ENCODE measurements around the gene GPX3.

GPX3 gene

GRCh38 chr5:151020304-151021110 lies at the start of gene GPX3:
Gene GPX3, plus strand, starts transcription at chr5:151020591. Its CDS starts 64 bp downstream, at chr5:151020655.
- peak; percentile 13 for DNase-seq (ENCODE audit: low read depth, low spot score)

GRCh38 chr5:150978590-150978989 lies 41.8 kb upstream of the GPX3 start:
- DNase-seq (ENCODE audit: low read depth, low spot score): no peak
- Histone ChIP-seq H3K4me3 (ENCODE audit: insufficient read length, low read depth) (no peak overlapping the region), H3K27me3 (ENCODE audit: insufficient read depth, insufficient read length) (no peaks in the 10 kb centered on the region), H3K9ac (ENCODE audit: insufficient read length, low read depth) (no peak overlapping the region), H3K9me3 (ENCODE audit: insufficient read depth, low read length) (peaks cover 34% of the 10 kb centered on the region), H3K36me3 (ENCODE audit: insufficient read depth, insufficient read length, low read length) (no peaks in the 10 kb centered on the region), H3K4me1 (ENCODE audit: insufficient read depth, insufficient read length) (no peaks in the 10 kb centered on the region)
- TF ChIP-seq YY1 (IDR thresholded peaks at IDR 0.05; ENCODE audit: insufficient read depth, insufficient read length) (no peak), ZNF274 (IDR thresholded peaks at IDR 0.05; ENCODE audit: low read depth, low read length) (peak; percentile 56)

More at GRCh38 chr5:151020304-151021110, at the start of gene GPX3:
- peak within 1 kb of the TSS; percentile 63 for H3K4me3 ChIP-seq (ENCODE audit: insufficient read length, low read depth)
- H3K36me3 ChIP-seq (ENCODE audit: insufficient read depth, insufficient read length, low read length): peaks cover 5% of the 10 kb centered on the region
- H3K9me3 ChIP-seq (ENCODE audit: insufficient read depth, low read length): no peaks in the 10 kb centered on the region
- peaks cover 27% of the 10 kb centered on the region for H3K27me3 ChIP-seq (ENCODE audit: insufficient read depth, insufficient read length)
- H3K9ac ChIP-seq (ENCODE audit: insufficient read length, low read depth): peak within 1 kb of the TSS; percentile 66
- H3K4me1 ChIP-seq (ENCODE audit: insufficient read depth, insufficient read length): peaks cover 4% of the 10 kb centered on the region
- TF ChIP-seq SUZ12 (IDR thresholded peaks at IDR 0.05; ENCODE audit: extremely low read depth, insufficient read depth, insufficient read length) (no peak), YY1 (IDR thresholded peaks at IDR 0.05; ENCODE audit: insufficient read depth, insufficient read length) (no peak), ZNF274 (IDR thresholded peaks at IDR 0.05; ENCODE audit: low read depth, low read length) (no peak)

GRCh38 chr5:150987746-150988145 lies 32.6 kb upstream of the GPX3 start:
- no peak for TF ChIP-seq YY1 (IDR thresholded peaks at IDR 0.05; ENCODE audit: insufficient read depth, insufficient read length)
- no peak for TF ChIP-seq SUZ12 (IDR thresholded peaks at IDR 0.05; ENCODE audit: extremely low read depth, insufficient read depth, insufficient read length)
- TF ChIP-seq ZNF274 (IDR thresholded peaks at IDR 0.05; ENCODE audit: low read depth, low read length): no peak
- no peak for DNase-seq (ENCODE audit: low read depth, low spot score)
- no peak overlapping the region for H3K4me3 ChIP-seq (ENCODE audit: insufficient read length, low read depth)
- no peaks in the 10 kb centered on the region for H3K27me3 ChIP-seq (ENCODE audit: insufficient read depth, insufficient read length)
- H3K4me1 ChIP-seq (ENCODE audit: insufficient read depth, insufficient read length): no peaks in the 10 kb centered on the region
- no peak overlapping the region for H3K9ac ChIP-seq (ENCODE audit: insufficient read length, low read depth)
- H3K36me3 ChIP-seq (ENCODE audit: insufficient read depth, insufficient read length, low read length): no peaks in the 10 kb centered on the region
- H3K9me3 ChIP-seq (ENCODE audit: insufficient read depth, low read length): peaks cover 4% of the 10 kb centered on the region

DNA sequence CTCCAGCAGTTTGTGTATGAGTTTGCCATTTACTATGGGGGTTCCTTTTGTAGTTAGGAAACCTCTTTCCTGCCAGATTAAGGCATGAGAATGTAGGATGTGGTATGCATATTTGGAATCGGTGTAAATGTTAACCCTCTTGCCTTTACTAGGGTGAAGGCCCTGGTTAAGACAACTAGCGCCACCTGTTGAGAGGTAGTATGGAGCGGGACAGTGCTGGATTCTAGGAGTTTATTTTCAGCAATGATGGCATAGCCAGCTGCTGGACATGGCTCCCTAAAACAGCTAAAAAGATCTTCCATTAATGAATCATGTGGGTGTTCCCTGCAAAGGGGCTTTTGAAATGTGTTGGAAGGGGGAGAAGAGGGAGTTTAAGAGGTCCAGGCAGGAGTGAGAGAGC lies 30.7 kb upstream of the GPX3 start:
- no peak overlapping the region for H3K4me3 ChIP-seq (ENCODE audit: insufficient read length, low read depth)
- no peak for DNase-seq (ENCODE audit: low read depth, low spot score)

GRCh38 chr5:150992705-150993104 lies 27.7 kb upstream of the GPX3 start:
- Histone ChIP-seq H3K4me3 (ENCODE audit: insufficient read length, low read depth) (no peak overlapping the region), H3K4me1 (ENCODE audit: insufficient read depth, insufficient read length) (no peaks in the 10 kb centered on the region), H3K9me3 (ENCODE audit: insufficient read depth, low read length) (no peaks in the 10 kb centered on the region), H3K36me3 (ENCODE audit: insufficient read depth, insufficient read length, low read length) (no peaks in the 10 kb centered on the region), H3K27me3 (ENCODE audit: insufficient read depth, insufficient read length) (no peaks in the 10 kb centered on the region), H3K9ac (ENCODE audit: insufficient read length, low read depth) (no peak overlapping the region)
- TF ChIP-seq YY1 (IDR thresholded peaks at IDR 0.05; ENCODE audit: insufficient read depth, insufficient read length) (no peak), ZNF274 (IDR thresholded peaks at IDR 0.05; ENCODE audit: low read depth, low read length) (no peak), SUZ12 (IDR thresholded peaks at IDR 0.05; ENCODE audit: extremely low read depth, insufficient read depth, insufficient read length) (no peak)
- no peak for DNase-seq (ENCODE audit: low read depth, low spot score)

More for the DNA sequence above, 30.7 kb upstream of the GPX3 start:
- no peaks in the 10 kb centered on the region for H3K9me3 ChIP-seq (ENCODE audit: insufficient read depth, low read length)
- H3K4me1 ChIP-seq (ENCODE audit: insufficient read depth, insufficient read length): no peaks in the 10 kb centered on the region
- no peaks in the 10 kb centered on the region for H3K36me3 ChIP-seq (ENCODE audit: insufficient read depth, insufficient read length, low read length)
- no peak for TF ChIP-seq YY1 (IDR thresholded peaks at IDR 0.05; ENCODE audit: insufficient read depth, insufficient read length)
- no peak for TF ChIP-seq SUZ12 (IDR thresholded peaks at IDR 0.05; ENCODE audit: extremely low read depth, insufficient read depth, insufficient read length)
- TF ChIP-seq ZNF274 (IDR thresholded peaks at IDR 0.05; ENCODE audit: low read depth, low read length): no peak
- H3K9ac ChIP-seq (ENCODE audit: insufficient read length, low read depth): no peak overlapping the region
- H3K27me3 ChIP-seq (ENCODE audit: insufficient read depth, insufficient read length): no peaks in the 10 kb centered on the region

GRCh38 chr5:150993422-150993821 lies 27.0 kb upstream of the GPX3 start:
- no peak overlapping the region for H3K9ac ChIP-seq (ENCODE audit: insufficient read length, low read depth)
- TF ChIP-seq ZNF274 (IDR thresholded peaks at IDR 0.05; ENCODE audit: low read depth, low read length): no peak

DNA sequence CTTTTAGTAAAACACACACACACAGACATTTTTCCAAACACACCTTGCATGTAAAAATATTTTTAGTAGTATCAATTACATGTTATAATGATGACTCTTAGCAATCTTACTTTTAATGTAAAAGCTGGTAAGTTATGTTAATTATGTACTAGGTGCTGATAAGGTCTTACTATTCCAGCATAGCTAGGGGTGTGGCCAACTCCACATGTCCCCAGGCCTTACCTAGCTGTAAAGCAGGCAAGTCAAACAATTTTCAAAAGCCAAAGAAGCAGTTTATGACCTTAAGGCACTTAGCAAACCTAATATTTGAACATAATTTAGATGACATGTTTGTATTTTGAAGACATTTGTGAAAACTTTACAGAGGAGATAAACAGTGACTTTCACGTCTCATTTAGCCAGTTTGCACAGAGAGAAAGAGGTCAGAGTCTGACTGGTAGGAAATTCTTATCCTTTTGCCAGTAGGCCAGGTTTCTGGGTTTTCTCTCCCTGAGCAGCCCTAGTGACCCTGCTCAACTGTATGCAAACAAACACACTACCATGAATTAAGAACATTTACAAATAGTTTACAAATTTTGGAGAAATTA lies 26.5 kb upstream of the GPX3 start:
- TF ChIP-seq SUZ12 (IDR thresholded peaks at IDR 0.05; ENCODE audit: extremely low read depth, insufficient read depth, insufficient read length) (no peak), ZNF274 (IDR thresholded peaks at IDR 0.05; ENCODE audit: low read depth, low read length) (no peak), YY1 (IDR thresholded peaks at IDR 0.05; ENCODE audit: insufficient read depth, insufficient read length) (no peak)
- Histone ChIP-seq H3K9me3 (ENCODE audit: insufficient read depth, low read length) (no peaks in the 10 kb centered on the region), H3K9ac (ENCODE audit: insufficient read length, low read depth) (no peak overlapping the region), H3K27me3 (ENCODE audit: insufficient read depth, insufficient read length) (no peaks in the 10 kb centered on the region), H3K4me1 (ENCODE audit: insufficient read depth, insufficient read length) (no peaks in the 10 kb centered on the region), H3K36me3 (ENCODE audit: insufficient read depth, insufficient read length, low read length) (no peaks in the 10 kb centered on the region), H3K4me3 (ENCODE audit: insufficient read length, low read depth) (no peak overlapping the region)
- no peak for DNase-seq (ENCODE audit: low read depth, low spot score)

More at GRCh38 chr5:150993422-150993821, 27.0 kb upstream of the GPX3 start:
- H3K36me3 ChIP-seq (ENCODE audit: insufficient read depth, insufficient read length, low read length): no peaks in the 10 kb centered on the region
- no peak overlapping the region for H3K4me3 ChIP-seq (ENCODE audit: insufficient read length, low read depth)
- no peaks in the 10 kb centered on the region for H3K27me3 ChIP-seq (ENCODE audit: insufficient read depth, insufficient read length)
- DNase-seq (ENCODE audit: low read depth, low spot score): no peak
- no peaks in the 10 kb centered on the region for H3K4me1 ChIP-seq (ENCODE audit: insufficient read depth, insufficient read length)
- no peaks in the 10 kb centered on the region for H3K9me3 ChIP-seq (ENCODE audit: insufficient read depth, low read length)
